K562 (cell line): ENCODE measurements around the gene DYNC1I1. TPM values are rescaled to one million over a fixed set of nuclear protein-coding genes. Genes with fewer than 3 reads are reported as not detected.

ENCODE experiments used
- EHMT2 ChIP-seq: fragments of 450-650 bp; IDR thresholded peaks from 2 replicates; pipeline ENCODE4 v1.6.1; 2018; ENCODE audit warnings: antibody characterized with exemption
- ELF1 ChIP-seq: fragments of 200-800 bp; sonication (Bioruptor generic); IDR thresholded peaks from 2 replicates; pipeline ENCODE4 v1.6.1; 2016; ENCODE audit warnings: missing genetic modification characterization, missing compliant biosample characterization
- ETV1 ChIP-seq: fragments of 450-650 bp; conservative IDR thresholded peaks from 2 replicates; pipeline ENCODE4 v1.6.1; 2016; ENCODE audit warnings: missing genetic modification characterization, control low read depth, low read depth, missing compliant biosample characterization
- GABPA ChIP-seq: fragments of 200-800 bp; sonication (Bioruptor generic); conservative IDR thresholded peaks from 2 replicates; pipeline ENCODE4 v1.6.1; 2016; ENCODE audit warnings: low read depth, missing genetic modification characterization, missing compliant biosample characterization
- KLF1 ChIP-seq: fragments of 450-650 bp; IDR thresholded peaks from 2 replicates; pipeline ENCODE4 v1.6.1; 2016; ENCODE audit warnings: missing genetic modification characterization, missing compliant biosample characterization
- MED1 ChIP-seq: sonication (generic); formaldehyde crosslinking; IDR thresholded peaks from 2 replicates; pipeline ENCODE4 v1.8.1; 2023; ENCODE audit warnings: missing genetic modification reagents, borderline replicate concordance
- NR2C2 ChIP-seq, 2 experiments: fragments of 200-800 bp in 1 of 2; sonication (Bioruptor generic) in 1 of 2; sonication (generic) in 1 of 2; formaldehyde crosslinking in 1 of 2; IDR thresholded peaks; 2 replicates each; pipeline versions ENCODE4 v1.6.1 to v1.8.0; 2016 to 2022; ENCODE audit warnings: mild to moderate bottlenecking in 1 of 2, missing compliant biosample characterization in 1 of 2, missing genetic modification characterization in 1 of 2, missing genetic modification reagents in 1 of 2
- RAD21 ChIP-seq, 2 experiments: fragments of 250-450 bp in 1 of 2; fragments of 450-650 bp in 1 of 2; sonication (Bioruptor Pico) in 1 of 2; formaldehyde crosslinking in 1 of 2; IDR thresholded peaks in 1 of 2; conservative IDR thresholded peaks in 1 of 2; 2 replicates each; pipeline versions ENCODE4 v1.4.0 to v1.8.0; 2020 to 2022; ENCODE audit warnings: mild to moderate bottlenecking in 2 of 2, moderate library complexity in 1 of 2
- RCOR1 ChIP-seq, 2 experiments: IDR thresholded peaks; 2 replicates each; pipeline ENCODE4 v1.6.1; 2012; ENCODE audit warnings: low read depth in 2 of 2, low read length in 2 of 2, borderline replicate concordance in 1 of 2, improper control_type of control experiment in 1 of 2
- SRSF3 ChIP-seq: fragments of 200-400 bp; formaldehyde crosslinking; IDR thresholded peaks from 2 replicates; pipeline ENCODE4 v1.6.1; 2016; ENCODE audit warnings: mild to moderate bottlenecking, low read length, moderate library complexity; ENCODE audit not compliant: insufficient read depth
- polyA plus RNA-seq, 8 experiments: library from polyadenylated mRNA; depleted of rRNA in 4 of 8; stranded (reverse) in 5 of 8; unstranded in 3 of 8; fragments of >200 nt; fragmentation: Nextera tagmentation in 2 of 8; fragmentation: Illumina TruSeq in 1 of 8; extraction: Ambion mirVana in 2 of 8; extraction: Trizol in 1 of 8; gene quantifications; 2 replicates each; pipeline versions ENCODE4 v1.2.1 to v1.2.3, GENCODE V29; 2011 to 2014; ENCODE audit warnings: inconsistent platforms in 1 of 8, missing spikeins in 1 of 8
- total RNA-seq, 7 experiments: library from RNA; depleted of rRNA in 6 of 7; stranded (reverse); fragments of >200 nt in 6 of 7; fragmentation: Illumina TruSeq in 2 of 7; extraction: Trizol in 2 of 7; gene quantifications; 2 replicates each; pipeline versions ENCODE4 v1.2.1 to v1.2.3, GENCODE V29; 2011 to 2021; ENCODE audit warnings: low replicate concordance in 1 of 7
- TF ChIP-seq, protein P1 (sequence below), 2 experiments: fragments of 450-650 bp; conservative IDR thresholded peaks; 2 replicates each; pipeline ENCODE4 v1.6.1; 2017; ENCODE audit warnings: mild to moderate bottlenecking in 2 of 2, moderate library complexity in 2 of 2
- TF ChIP-seq, protein P2 (sequence below), 2 experiments: fragments of 450-650 bp in 1 of 2; sonication (generic) in 1 of 2; formaldehyde crosslinking in 1 of 2; IDR thresholded peaks in 1 of 2; conservative IDR thresholded peaks in 1 of 2; 2 replicates each; pipeline versions ENCODE4 v1.6.1 to v1.8.1; 2016 to 2023; ENCODE audit warnings: mild to moderate bottlenecking in 2 of 2, moderate library complexity in 2 of 2, inconsistent platforms in 1 of 2, missing genetic modification reagents in 1 of 2
- TF ChIP-seq, protein P3 (sequence below), 3 experiments: IDR thresholded peaks in 2 of 3; conservative IDR thresholded peaks in 1 of 3; 2 replicates each; pipeline ENCODE4 v1.5.1; 2011 to 2012; ENCODE audit warnings: low read length in 3 of 3, mild to moderate bottlenecking in 3 of 3, control low read depth in 2 of 3, improper control_type of control experiment in 1 of 3, inconsistent platforms in 1 of 3, low read depth in 1 of 3, mixed read lengths in 1 of 3, moderate library complexity in 1 of 3; ENCODE audit not compliant: insufficient read depth in 2 of 3
- TF ChIP-seq, protein P4 (sequence below): fragments of 450-650 bp; IDR thresholded peaks from 2 replicates; pipeline ENCODE4 v1.6.1; 2018; ENCODE audit warnings: mild to moderate bottlenecking, low read depth; ENCODE audit not compliant: partially characterized antibody
- TF ChIP-seq, protein P5 (sequence below): fragments of 450-650 bp; IDR thresholded peaks from 2 replicates; pipeline ENCODE4 v1.6.1; 2017; ENCODE audit warnings: antibody characterized with exemption, mild to moderate bottlenecking

The DYNC1I1 gene
- total and polyA plus RNA-seq, 9 of the 15 experiments (the other 6 are each of a cell fraction or from before 2014, with no cell fraction given) = 0.22 to 1.5 (median 0.44) TPM

DNA sequence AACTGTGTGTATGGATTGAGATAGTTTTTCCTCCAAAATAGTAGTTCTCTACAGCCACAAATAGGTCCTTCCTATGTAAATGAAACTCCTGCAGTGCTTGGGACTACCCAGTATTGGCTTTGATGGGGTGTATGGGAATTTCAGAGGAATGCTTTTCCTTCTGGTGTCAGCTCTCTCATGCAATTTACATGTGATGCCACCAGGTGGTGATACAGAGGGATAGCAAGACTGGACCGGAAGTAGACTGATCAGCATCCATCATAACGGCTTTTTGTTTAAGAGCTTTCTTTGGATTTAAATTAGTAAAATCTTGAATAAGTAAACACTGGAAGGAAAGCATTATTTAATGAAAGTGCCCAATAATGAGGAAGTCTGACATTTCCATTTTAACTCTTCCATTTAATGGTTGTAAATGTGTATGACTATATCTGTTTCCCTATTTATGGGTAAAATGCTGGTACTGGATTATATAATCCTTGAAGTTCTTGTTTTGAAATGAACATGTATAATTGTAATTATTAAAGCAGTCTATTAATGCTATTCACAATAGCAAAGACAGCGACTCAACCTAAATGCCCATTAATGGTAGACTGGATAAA lies 22.7 kb downstream of the DYNC1I1 start (continued):
- TF ChIP-seq, protein P1, sequence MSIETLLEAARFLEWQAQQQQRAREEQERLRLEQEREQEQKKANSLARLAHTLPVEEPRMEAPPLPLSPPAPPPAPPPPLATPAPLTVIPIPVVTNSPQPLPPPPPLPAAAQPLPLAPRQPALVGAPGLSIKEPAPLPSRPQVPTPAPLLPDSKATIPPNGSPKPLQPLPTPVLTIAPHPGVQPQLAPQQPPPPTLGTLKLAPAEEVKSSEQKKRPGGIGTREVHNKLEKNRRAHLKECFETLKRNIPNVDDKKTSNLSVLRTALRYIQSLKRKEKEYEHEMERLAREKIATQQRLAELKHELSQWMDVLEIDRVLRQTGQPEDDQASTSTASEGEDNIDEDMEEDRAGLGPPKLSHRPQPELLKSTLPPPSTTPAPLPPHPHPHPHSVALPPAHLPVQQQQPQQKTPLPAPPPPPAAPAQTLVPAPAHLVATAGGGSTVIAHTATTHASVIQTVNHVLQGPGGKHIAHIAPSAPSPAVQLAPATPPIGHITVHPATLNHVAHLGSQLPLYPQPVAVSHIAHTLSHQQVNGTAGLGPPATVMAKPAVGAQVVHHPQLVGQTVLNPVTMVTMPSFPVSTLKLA (conservative IDR thresholded peaks at IDR 0.05) = no peak
- TF ChIP-seq RCOR1 (IDR thresholded peaks at IDR 0.05; ENCODE audit: borderline replicate concordance in 1 of 2, low read depth in 2 of 2, low read length in 2 of 2) (no peak), EHMT2 (no peak), KLF1 (tag) (no peak), NR2C2 (CRISPR knock-in tag; IDR thresholded peaks at IDR 0.05) (no peak), NR2C2 (tag; IDR thresholded peaks at IDR 0.05) (0 out of 2 replicates have a peak, but pooled peaks have one; percentile 17), ETV1 (tag) (peak; percentile 92), ELF1 (tag) (peak; percentile 66), RAD21 (CRISPR knock-in tag; conservative IDR thresholded peaks at IDR 0.05 in 1 of 2, IDR thresholded peaks at IDR 0.05 in 1 of 2) (peak; percentile 34 to 44; a peak in 2 of 4 replicates), MED1 (CRISPR knock-in tag) (no peak), GABPA (tag) (peak; percentile 62), SRSF3 (no peak)
- TF ChIP-seq, protein P2, sequence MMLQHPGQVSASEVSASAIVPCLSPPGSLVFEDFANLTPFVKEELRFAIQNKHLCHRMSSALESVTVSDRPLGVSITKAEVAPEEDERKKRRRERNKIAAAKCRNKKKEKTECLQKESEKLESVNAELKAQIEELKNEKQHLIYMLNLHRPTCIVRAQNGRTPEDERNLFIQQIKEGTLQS (IDR thresholded peaks at IDR 0.05) = no peak
- TF ChIP-seq, protein P2 (CRISPR knock-in tag; conservative IDR thresholded peaks at IDR 0.05) = no peak
- TF ChIP-seq, protein P3, sequence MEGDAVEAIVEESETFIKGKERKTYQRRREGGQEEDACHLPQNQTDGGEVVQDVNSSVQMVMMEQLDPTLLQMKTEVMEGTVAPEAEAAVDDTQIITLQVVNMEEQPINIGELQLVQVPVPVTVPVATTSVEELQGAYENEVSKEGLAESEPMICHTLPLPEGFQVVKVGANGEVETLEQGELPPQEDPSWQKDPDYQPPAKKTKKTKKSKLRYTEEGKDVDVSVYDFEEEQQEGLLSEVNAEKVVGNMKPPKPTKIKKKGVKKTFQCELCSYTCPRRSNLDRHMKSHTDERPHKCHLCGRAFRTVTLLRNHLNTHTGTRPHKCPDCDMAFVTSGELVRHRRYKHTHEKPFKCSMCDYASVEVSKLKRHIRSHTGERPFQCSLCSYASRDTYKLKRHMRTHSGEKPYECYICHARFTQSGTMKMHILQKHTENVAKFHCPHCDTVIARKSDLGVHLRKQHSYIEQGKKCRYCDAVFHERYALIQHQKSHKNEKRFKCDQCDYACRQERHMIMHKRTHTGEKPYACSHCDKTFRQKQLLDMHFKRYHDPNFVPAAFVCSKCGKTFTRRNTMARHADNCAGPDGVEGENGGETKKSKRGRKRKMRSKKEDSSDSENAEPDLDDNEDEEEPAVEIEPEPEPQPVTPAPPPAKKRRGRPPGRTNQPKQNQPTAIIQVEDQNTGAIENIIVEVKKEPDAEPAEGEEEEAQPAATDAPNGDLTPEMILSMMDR (IDR thresholded peaks at IDR 0.05 in 2 of 3, conservative IDR thresholded peaks at IDR 0.05 in 1 of 3; ENCODE audit: insufficient read depth in 2 of 3, low read depth in 1 of 3, low read length in 3 of 3) = peak; percentile 50 to 63 (median 55)
- TF ChIP-seq, protein P4, sequence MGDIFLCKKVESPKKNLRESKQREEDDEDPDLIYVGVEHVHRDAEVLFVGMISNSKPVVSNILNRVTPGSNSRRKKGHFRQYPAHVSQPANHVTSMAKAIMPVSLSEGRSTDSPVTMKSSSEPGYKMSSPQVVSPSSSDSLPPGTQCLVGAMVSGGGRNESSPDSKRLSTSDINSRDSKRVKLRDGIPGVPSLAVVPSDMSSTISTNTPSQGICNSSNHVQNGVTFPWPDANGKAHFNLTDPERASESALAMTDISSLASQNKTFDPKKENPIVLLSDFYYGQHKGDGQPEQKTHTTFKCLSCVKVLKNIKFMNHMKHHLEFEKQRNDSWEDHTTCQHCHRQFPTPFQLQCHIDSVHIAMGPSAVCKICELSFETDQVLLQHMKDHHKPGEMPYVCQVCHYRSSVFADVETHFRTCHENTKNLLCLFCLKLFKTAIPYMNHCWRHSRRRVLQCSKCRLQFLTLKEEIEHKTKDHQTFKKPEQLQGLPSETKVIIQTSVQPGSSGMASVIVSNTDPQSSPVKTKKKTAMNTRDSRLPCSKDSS = no peak
- TF ChIP-seq, protein P5, sequence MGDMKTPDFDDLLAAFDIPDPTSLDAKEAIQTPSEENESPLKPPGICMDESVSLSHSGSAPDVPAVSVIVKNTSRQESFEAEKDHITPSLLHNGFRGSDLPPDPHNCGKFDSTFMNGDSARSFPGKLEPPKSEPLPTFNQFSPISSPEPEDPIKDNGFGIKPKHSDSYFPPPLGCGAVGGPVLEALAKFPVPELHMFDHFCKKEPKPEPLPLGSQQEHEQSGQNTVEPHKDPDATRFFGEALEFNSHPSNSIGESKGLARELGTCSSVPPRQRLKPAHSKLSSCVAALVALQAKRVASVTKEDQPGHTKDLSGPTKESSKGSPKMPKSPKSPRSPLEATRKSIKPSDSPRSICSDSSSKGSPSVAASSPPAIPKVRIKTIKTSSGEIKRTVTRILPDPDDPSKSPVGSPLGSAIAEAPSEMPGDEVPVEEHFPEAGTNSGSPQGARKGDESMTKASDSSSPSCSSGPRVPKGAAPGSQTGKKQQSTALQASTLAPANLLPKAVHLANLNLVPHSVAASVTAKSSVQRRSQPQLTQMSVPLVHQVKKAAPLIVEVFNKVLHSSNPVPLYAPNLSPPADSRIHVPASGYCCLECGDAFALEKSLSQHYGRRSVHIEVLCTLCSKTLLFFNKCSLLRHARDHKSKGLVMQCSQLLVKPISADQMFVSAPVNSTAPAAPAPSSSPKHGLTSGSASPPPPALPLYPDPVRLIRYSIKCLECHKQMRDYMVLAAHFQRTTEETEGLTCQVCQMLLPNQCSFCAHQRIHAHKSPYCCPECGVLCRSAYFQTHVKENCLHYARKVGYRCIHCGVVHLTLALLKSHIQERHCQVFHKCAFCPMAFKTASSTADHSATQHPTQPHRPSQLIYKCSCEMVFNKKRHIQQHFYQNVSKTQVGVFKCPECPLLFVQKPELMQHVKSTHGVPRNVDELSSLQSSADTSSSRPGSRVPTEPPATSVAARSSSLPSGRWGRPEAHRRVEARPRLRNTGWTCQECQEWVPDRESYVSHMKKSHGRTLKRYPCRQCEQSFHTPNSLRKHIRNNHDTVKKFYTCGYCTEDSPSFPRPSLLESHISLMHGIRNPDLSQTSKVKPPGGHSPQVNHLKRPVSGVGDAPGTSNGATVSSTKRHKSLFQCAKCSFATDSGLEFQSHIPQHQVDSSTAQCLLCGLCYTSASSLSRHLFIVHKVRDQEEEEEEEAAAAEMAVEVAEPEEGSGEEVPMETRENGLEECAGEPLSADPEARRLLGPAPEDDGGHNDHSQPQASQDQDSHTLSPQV = no peak
